G401 (cell line): ENCODE data around the gene DIP2B. TPM values are rescaled to one million over a fixed set of nuclear protein-coding genes. Genes with fewer than 3 reads are reported as not detected.
A peak's percentile ranks its signal among the peaks of the same experiment; 100 is the strongest.

Experiments used
- DNase-seq: peaks from one replicate; pipeline ENCODE4 v3.0.0-alpha.2; 2015; ENCODE audit warnings: low spot score
- in situ Hi-C: cut with HindIII; loops from 2 replicates; pipeline ENCODE4 v1.10.0; 2016; ENCODE audit warnings: low sequenced_read_pairs, mixed read lengths
- total RNA-seq: library from RNA; depleted of rRNA; stranded (reverse); fragments of >200 nt; shearing (Covaris generic); gene quantifications from 2 replicates; pipeline ENCODE4 v1.2.3, GENCODE V29; 2014

Gene DIP2B
- total RNA-seq, 1 experiment from 2014 or later = 10.2 TPM

DNA sequence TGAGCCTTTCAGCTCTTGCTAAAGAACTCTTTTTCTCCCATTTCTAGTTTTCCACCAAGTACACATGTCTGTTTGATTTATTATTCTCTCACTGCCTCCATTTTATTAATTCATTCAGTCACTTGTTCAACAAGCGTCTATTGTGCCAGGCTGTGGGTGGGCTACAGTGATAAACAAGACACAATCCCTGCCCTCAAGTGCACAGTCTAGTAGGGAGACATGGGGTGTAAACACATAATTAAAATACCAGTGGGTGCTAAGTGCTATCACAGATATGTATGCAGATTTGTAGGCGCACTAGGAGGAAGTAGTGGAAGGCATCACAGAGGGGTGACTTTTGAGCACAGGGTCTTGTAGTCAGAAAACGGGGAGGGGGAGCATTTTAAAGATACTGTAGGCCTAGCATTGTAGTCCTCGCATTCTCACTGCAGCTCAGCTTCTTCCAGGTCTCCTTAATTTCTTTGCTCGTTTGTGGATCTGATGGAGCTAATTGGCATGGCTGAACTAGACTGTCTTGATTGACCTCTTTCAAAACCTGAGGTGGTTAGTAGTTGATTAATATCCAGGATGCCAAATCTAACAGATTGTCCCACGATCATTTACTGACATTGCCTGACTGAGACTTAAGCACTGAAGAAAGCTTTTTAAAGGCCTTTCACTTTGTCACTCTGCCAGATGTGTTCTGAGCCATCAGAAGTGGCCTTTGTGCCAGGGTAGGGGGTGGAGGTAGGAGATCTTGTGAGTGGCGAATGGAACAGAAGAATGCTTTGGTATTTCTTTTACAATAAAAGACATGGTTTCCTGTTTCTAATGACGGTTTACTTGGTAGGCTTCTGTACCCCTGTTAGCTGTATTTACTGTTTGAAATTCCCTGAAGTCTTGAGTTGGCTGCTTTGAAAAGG, 116.9 kb downstream of the DIP2B start:
- no peak for DNase-seq
- in situ Hi-C loops = no loop called here

DNA sequence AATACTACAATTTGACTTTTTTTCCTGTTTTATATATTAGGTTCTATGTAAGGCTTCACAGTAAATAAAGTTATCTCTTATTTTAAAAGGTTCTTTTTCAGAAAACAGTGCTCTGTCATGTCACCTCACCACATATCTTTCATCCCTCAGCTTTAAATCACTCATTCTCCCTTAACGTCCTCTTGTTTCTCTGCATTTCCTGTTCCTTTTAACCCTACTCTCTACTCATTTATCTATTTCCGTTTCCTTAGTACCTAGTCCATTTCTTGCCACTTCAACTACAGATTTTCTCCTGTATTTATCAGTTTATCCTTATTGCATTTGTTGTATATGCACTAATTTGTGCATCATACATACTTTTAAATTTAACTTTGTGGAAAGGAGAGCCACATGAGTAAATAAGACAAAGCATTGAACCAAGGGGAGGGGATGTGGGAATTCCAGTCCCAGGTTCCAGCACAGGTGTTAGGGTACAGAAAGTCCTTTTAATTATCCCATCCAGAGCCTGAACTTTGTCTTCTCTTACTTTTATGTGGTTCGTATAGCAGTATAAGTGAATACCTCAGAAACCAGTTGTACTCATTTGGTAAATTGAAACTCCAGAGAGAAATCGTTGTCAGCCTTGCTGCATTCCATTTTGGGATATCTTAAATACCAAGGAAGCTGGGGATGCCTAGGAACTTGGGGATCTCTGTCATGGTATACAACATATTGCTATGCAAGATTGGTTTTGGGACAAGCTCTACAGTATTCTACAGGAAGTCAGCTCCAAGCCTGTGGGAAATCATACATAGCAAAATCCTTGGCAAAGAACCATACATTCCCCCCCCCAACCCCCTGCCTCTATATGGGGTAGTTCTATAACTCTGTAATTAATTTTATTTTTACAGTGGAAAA, 120.5 kb downstream of the DIP2B start:
- no peak for DNase-seq
- in situ Hi-C loops = no loop called here

GRCh38 chr12:50626026-50626425, 121.2 kb downstream of the DIP2B start:
- in situ Hi-C loops = no loop called here

DNA sequence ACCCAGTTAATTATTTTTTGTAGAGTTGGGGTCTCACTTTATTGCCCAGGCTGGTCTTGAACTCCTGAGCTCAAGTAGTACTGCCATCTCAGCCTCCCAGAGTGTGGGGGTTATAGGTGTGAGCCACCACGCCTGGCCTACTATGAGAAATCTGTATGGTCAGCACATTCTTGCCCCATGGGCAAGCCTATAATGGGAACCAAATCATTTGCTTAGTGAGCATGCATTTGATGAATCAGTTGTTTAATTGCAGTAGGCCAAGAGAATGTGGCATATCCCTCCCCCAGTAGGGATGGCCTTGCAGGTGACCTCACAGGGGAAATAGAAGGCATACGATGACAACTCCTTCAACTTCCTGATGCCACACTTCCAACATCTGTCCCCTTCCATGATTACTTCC, 122.7 kb downstream of the DIP2B start:
- DNase-seq = no peak
- in situ Hi-C loops = no loop called here

More at GRCh38 chr12:50626026-50626425, 121.2 kb downstream of the DIP2B start:
- no peak for DNase-seq

- no peak for DNase-seq
Observed at GRCh38 chr12:50628394-50628793, 123.6 kb downstream of the DIP2B start.

GRCh38 chr12:50633955-50634354, 129.2 kb downstream of the DIP2B start:
- in situ Hi-C loops = no loop called here
- no peak for DNase-seq

More at GRCh38 chr12:50628394-50628793, 123.6 kb downstream of the DIP2B start:
- in situ Hi-C loops = no loop called here

DNA sequence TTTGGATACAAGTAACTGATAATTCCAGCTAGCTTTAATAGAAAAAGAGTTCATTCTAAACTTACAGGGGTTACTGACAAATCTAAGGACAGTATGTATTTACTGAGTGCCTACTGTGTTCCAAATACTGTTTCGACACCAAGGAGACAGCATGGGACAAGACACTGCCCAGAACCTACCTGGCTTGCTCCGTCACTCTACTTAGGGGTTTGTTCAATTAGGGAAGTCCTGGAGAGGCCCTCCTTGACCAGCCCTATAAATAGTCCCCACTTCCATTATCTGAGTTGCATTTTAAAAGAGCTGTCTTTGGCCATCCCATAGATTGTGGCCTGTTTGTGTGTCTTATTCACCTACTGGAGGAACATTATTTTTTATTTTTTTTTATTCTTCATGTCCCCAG, 129.6 kb downstream of the DIP2B start:
- no peak for DNase-seq
- in situ Hi-C loops = no loop called here

- peak; percentile 63 for DNase-seq
- in situ Hi-C loops = no loop called here
Observed at GRCh38 chr12:50635364-50635763, 130.6 kb downstream of the DIP2B start.

- no peak for DNase-seq
- in situ Hi-C loops = no loop called here
Observed at GRCh38 chr12:50635857-50636256, 131.1 kb downstream of the DIP2B start.

DNA sequence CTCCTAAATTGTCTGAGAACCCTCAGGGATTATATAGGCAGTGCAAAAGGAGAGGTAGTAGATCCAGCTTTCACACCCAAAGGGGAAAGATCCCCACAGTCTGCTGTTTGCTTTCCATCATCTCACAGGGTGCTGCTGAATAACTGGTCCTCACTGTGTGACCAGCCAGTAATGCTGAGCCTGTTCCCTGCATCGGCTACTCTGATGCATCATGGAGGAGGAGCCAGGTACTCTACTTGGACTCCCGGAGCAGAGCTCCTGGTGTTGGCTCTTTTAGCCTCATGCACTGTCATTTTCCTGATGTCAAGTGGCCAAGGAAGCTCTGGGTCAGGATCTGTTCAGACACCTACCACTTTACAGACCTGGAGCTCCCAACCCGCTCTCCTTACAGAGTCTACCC, 131.7 kb downstream of the DIP2B start:
- peak; percentile 86 for DNase-seq
- in situ Hi-C loops = no loop called here

- DNase-seq = peak; percentile 84
- in situ Hi-C loops = no loop called here
Observed at GRCh38 chr12:50637870-50638481, 133.2 kb downstream of the DIP2B start.

DNA sequence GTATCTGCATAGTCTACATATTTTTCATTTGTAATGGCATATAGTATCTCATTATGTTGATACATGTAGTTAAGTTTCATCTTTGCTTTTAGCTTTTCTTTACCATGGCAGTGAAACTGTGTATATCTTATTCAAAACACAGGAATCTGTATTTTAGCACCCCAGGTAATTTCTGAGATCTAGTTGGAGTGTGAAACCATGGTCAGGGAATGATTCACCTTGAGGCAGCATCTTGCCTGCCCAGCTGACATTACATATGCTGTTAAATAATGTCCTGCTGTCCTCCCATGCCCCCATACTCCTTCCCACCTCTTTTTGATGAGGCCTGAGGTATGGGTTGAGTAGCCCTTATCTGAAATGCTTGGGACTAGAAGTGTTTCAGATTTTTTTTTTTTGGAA, 133.7 kb downstream of the DIP2B start:
- no peak for DNase-seq
- in situ Hi-C loops = no loop called here

DNA sequence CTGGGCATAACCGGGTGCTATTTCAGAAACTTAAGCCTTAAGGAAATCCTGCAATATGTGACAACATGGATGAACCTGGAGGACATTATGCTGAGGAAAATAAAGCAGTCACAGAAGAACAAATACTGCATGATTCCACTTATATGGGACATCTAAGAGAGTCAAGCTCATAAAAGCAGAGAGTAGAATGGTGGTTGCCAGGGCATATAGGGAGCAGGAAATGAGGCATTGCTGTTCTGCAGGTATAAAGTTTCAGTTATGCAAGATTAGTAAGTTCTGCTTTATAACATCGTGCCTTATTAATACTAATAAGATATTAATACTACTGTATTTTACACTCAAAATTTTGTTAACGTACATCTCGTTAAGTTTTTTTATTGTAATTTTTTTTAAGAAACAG, 134.9 kb downstream of the DIP2B start:
- in situ Hi-C loops = no loop called here
- no peak for DNase-seq

GRCh38 chr12:50640321-50640939, 135.6 kb downstream of the DIP2B start:
- in situ Hi-C loops = no loop called here
- DNase-seq = no peak

DNA sequence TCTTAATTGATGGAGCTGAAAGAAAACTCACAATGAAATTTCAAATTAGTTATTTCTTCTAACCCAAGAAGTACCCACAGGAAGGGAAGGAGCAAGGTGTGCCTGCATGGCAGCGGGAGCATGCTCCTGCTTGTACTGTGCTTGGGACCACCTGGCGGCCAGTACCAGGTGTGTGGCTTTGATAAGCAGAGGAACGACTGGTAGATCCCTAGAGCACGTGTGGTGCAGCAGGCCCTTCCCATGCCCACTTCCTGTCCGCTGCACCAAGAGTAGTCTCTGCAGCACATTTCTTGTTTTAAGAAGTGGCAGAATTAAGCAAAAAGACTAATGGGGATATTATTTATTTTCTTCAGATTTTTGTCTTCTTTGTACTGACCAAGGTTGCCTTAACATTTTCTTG, 136.8 kb downstream of the DIP2B start:
- DNase-seq = no peak
- in situ Hi-C loops = no loop called here

- in situ Hi-C loops = no loop called here
- no peak for DNase-seq
Observed at GRCh38 chr12:50642035-50642451, 137.3 kb downstream of the DIP2B start.

DNA sequence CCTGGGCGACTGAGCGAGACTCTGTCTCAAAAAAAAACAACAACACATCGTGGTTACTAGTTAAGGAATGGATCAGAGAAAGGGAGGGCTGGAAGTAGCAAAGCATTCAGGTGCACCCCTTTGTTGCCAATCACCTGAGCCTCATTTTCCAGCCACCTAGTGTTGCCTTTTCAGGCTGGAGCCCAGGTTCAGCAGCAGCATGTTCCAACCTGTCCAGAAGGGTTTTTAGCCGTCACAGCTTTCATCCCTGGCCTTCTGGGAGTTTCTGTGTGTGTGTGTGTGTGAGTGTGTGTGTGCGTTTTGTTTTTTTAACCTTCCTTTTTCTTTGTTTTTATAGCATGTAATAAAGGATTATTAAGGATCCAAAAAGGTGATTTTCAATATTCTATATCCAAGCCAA, 138.0 kb downstream of the DIP2B start:
- DNase-seq = peak; percentile 66
- in situ Hi-C loops = no loop called here

DNA sequence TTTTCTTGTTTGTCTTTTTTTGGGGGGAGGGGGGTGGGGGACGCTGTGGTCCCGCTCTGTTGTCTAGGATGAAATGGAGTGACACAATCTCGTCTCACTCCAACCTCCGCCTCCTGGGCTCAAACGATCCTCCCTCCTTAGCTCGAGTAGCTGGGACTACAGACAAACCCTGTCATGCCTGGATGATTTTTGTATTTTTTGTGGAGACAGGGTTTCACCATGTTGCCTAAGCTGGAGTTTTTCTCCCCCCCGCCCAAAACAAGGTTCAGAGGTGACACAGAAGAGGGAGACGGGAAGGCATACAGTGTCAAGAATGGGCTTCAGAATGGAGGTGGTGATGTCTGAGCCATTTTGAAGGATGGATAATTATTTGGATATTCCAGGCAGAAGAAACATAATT, 142.2 kb downstream of the DIP2B start:
- in situ Hi-C loops = no loop called here
- no peak for DNase-seq

DNA sequence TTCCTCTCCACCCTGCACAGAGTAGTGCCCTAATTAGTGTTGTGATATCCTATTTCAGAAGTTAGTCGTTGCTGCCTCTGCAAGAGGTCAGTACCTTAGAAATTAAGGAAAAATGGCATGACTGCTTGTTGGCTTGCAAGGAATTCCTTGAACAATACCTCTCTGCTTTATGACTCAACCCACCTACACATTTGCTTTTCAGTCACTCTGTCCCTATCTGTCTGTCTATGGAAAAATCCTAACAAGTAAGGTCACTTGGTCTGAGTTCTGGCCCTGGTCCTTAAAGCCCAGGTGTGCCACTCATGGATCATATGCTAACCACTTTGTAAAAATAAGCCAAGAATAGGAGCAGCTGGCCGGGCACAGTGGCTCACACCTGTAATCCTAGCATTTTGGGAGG, 142.7 kb downstream of the DIP2B start:
- in situ Hi-C loops = no loop called here
- DNase-seq = no peak
